LoVo (cell line): Measurements from ENCODE around the gene HM13.
"Not testable (repeated sequence)": the region's sequence is repeated elsewhere in the genome, so short reads cannot be mapped to it uniquely, and the experiment has no call there.

Source experiments
- DNase-seq: peaks from one replicate; pipeline ENCODE4 v3.0.0-alpha.2; 2016; ENCODE audit warnings: low spot score

Gene HM13

GRCh38 chr20:31612271-31612640 lies 98.0 kb downstream of the HM13 start:
- DNase-seq, result not testable (repeated sequence)

DNA sequence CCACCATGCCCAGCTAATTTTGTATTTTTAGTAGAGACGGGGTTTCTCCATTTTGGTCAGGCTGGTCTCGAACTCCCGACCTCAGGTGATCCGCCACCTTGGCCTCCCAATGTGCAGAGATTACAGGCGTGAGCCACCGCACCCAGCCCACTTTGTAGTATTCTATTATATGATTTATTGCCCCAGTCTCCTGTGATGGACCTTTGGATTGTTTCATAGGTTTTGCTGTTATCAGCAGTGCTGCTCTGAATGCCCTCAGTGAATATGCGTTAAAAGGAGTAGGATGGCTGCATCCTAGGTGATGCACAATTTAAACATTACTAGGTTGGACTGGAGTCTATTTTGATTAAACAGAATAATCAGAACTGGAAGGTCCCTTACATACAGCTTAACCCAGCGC lies 101.2 kb downstream of the HM13 start:
- no peak for DNase-seq

- DNase-seq, result no peak
Measured at GRCh38 chr20:31617432-31618104, 103.3 kb downstream of the HM13 start.
